GM11168 (cell line): Measurements from ENCODE around the gene NSDHL.

Experiments
- in situ Hi-C: fragments of 300-500 bp; cut with MboI; formaldehyde crosslinking; loops from one replicate; pipeline ENCODE4 v1.12.0; 2022; ENCODE audit warnings: low sequenced_read_pairs; ENCODE audit not compliant: unreplicated experiment

Gene NSDHL

GRCh38 chrX:152842772-152843338 lies 12.0 kb downstream of the NSDHL start:
- in situ Hi-C loops: no loop called here

DNA sequence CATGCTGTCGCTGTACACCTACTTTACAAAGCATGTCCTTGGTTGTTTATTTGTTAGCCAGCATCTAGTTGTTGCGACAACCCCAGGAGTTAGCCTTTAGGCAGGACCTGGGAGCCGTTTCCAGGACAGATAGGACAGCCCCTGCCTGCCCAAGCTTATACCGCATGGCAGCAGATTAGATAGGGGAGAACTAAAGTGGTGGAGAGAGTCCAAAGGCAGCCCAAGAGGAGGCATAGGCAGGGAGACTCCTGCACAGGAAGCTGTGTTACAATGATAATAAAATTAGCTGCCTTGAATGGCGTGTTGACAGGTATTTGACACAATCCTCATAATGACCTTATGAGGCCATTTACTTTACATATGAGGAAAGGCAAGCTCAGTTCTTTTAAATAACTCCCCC lies 13.0 kb downstream of the NSDHL start:
- in situ Hi-C loops: no loop called here

DNA sequence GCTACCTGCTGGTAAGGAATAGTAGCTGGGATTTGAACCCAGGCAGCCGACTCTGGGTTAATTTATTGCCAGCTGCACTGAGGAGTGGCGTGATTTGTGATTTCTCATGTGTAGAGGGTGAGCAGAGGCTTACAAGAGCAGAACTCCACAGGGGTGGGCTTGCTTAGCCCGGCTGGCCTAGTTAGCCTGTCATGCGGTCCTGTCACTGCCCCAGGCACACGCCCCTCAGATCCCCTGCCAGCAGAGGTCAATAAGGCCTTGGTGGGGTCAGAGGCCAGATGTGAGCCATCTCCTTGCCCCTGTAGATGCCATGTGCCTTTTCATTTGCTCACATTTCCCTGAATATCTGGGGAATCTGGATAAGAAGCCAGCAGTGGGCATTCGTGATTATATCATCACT lies 13.4 kb downstream of the NSDHL start:
- in situ Hi-C loops: no loop called here

GRCh38 chrX:152845618-152846240 lies 14.9 kb downstream of the NSDHL start:
- in situ Hi-C loops: no loop called here

GRCh38 chrX:152847281-152847680 lies 16.4 kb downstream of the NSDHL start:
- in situ Hi-C loops: no loop called here

GRCh38 chrX:152850465-152850864 lies 19.6 kb downstream of the NSDHL start:
- in situ Hi-C loops: no loop called here

DNA sequence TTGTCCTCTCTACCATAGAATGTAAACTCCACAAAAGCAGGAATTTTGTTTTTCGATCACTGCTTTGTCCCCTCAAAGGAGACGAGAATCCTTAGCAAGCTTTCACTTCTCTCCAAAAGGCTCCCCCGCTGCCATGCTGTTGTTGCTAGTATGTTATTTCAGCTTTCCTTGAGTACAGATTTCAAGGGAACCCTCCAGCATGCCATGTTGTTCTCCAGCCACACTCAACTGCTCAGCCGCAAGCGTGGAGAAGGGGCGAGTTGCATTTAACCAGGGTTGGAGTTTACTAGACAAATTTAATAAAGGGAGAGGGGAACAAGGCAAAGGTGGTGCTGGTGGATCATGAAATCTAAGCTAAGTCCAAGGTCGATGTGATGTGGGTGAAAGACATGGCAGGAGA lies 23.1 kb downstream of the NSDHL start:
- in situ Hi-C loops: no loop called here

DNA sequence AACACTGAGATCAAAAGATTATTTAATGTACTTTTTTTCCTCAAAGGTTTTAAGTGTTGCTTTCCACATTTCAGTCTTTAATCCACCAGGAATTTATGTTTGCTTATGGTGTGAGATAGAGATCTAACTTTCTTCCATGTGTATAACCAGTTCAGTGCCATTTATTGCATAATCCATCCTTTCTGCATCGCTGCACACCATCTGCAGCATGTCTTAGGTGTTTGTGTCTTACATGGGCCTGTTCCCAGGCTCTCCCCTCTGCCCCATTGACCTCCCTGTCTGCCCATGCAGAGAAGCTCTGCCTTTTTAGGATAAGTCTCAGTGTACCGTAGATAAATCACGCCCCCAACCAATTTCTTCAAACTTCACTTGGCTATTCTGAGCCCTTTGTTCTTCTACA lies 30.3 kb downstream of the NSDHL start:
- in situ Hi-C loops: no loop called here

GRCh38 chrX:152861826-152862225 lies 31.0 kb downstream of the NSDHL start:
- in situ Hi-C loops: no loop called here

DNA sequence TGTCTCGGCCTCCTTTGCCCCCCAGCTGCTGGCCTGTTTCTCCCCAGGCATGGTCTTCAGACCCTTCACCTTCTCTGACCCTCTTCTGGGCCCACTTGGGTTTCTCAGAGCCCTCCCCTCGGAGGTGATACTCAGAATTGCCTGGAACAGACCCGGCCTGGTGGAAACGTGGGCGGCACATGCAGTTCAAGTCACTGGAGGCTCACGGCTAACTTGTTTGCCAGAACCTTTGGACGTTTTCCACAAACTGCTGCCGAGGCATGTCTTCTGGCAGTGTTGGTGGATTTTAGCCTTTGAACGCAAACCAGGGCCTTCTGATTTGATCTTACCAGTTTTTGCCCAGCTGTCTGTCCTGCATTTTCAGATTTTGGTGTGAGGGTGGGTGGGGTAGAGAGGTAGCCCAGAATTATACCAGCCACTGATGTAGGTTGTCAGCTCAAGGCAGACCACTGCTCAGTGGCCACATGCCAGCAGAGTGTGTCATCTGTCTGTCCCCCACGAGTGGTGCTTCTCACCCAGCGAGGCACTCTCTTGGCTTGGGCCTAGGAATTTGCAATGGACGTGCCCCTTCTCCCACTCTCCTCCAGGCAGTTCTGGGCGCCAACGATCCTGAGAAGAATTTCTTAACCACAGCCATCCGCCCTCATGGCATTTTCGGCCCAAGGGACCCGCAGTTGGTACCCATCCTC lies 34.5 kb downstream of the NSDHL start:
- in situ Hi-C loops: no loop called here

- in situ Hi-C loops: no loop called here
These were observed 35.5 kb downstream of the NSDHL start for GRCh38 chrX:152866386-152866785.

DNA sequence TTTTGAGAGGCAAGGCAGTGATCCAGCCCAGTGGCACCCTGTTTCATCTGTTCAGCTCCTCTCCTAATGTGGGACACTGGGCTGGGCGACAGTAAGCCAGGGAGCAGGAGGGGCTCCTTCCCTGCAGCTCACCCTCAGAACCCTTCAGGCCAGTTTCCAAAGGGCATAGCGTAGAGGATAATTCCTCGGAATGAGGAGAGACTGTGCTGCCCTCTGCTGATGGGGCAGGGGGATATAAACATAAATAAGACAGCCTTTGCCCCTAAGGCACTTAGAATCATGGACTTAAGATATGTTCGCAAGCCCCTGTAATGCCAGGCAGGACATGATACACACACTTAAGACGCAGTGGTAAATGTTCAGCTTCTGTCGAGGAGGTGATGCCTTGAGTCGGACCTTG lies 39.1 kb downstream of the NSDHL start:
- in situ Hi-C loops: no loop called here

- in situ Hi-C loops: no loop called here
These were observed 40.4 kb downstream of the NSDHL start for GRCh38 chrX:152871260-152871659.

GRCh38 chrX:152872522-152872921 lies 41.7 kb downstream of the NSDHL start:
- in situ Hi-C loops: no loop called here

- in situ Hi-C loops: no loop called here
These were observed 42.5 kb downstream of the NSDHL start for GRCh38 chrX:152873361-152873760.

- in situ Hi-C loops: no loop called here
These were observed 46.3 kb downstream of the NSDHL start for GRCh38 chrX:152876931-152877840.

DNA sequence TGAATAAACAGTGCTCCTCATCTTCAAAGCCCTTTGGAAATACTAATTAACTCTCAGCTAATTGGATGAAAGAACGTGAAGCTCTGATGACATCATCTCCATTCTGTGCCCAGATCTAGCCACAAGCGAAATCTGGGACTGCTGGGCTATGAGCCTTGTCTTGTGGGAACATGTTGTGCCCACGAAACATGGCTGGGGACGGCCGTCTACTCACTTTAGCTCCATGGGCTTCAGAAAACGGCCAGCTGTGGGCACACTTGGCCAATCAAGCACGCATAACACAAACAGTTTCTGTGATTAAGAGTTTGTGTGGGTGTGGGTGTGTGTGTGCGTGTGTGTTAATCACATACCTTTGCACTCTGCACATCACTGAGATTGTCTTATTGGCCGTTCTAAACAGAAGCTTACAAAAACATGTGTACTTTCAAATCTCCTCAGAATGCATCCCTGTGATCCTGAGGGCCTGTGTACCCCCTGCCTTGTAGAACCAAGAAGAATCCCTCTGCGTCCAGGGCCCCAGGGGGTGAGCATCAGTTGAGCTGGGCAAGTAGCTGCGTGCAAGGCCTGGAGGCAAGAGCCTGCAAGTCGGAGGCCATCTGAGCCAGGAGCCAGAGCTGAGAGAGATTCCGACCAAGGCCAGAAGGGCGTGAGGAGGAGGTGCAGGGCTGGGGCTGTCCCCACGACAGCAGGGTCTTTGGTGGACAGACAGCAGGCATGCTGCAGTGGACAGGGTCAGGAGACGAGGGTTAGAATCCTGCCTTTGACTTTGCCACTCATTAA lies 48.3 kb downstream of the NSDHL start:
- in situ Hi-C loops: no loop called here

DNA sequence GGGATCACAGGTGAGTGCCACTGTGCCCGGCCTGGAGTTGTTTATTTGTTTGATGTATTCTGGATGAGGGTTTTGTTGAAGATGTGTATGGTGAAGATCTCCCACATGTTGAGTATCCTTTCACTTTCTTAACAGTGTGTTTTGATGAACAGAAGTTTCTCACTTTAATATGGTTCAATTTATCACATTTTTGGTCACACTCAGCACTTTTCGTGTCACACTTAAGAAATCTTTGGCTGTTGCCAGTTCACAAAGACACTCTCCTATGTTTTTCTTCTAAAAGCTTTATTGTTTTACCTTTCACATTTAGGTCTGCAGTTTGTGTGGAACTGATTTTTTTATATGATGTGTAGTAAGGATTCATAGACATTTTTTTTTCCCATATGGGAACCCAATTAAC lies 50.4 kb downstream of the NSDHL start:
- in situ Hi-C loops: no loop called here

- in situ Hi-C loops: no loop called here
These were observed 53.3 kb downstream of the NSDHL start for GRCh38 chrX:152884171-152884570.

- in situ Hi-C loops: no loop called here
These were observed 55.9 kb downstream of the NSDHL start for GRCh38 chrX:152886716-152887115.
